Measurements from ENCODE around the gene DHX29. TPM values are rescaled to one million over a fixed set of nuclear protein-coding genes. Genes with fewer than 3 reads are reported as not detected.

Gene DHX29
- total RNA-seq, 1 donor from 2014 or later, result 17.9 TPM

GRCh38 chr5:55232985-55233928 lies 74.2 kb downstream of the DHX29 start, which contains the start of gene CCNO:
Gene CCNO, minus strand, starts transcription at chr5:55233608. Its CDS starts 85 bp downstream, at chr5:55233523.
- intact Hi-C loops (cut with micrococcal nuclease), result loop anchor here (1.0 to 5.0 kb wide), 3 partner anchors 10 to 74 kb away; partner anchors contain the start of genes CDC20B, DHX29 and MTREX

GRCh38 chr5:55232271-55232984 lies 75.1 kb downstream of the DHX29 start:
- intact Hi-C loops (cut with micrococcal nuclease), result loop anchor here (5.0 kb wide), 1 partner anchor 75 kb away; the partner anchor contains the start of genes DHX29 and MTREX

GRCh38 chr5:55231919-55232270 lies 75.6 kb downstream of the DHX29 start:
- intact Hi-C loops (cut with micrococcal nuclease), result loop anchor here (5.0 kb wide), 1 partner anchor 75 kb away; the partner anchor contains the start of genes DHX29 and MTREX

GRCh38 chr5:55231029-55231918 lies 76.2 kb downstream of the DHX29 start:
- intact Hi-C loops (cut with micrococcal nuclease), result loop anchor here (5.0 kb wide), 1 partner anchor 76 kb away; the partner anchor contains the start of genes DHX29 and MTREX

- intact Hi-C loops (cut with micrococcal nuclease), result loop anchor here (5.0 kb wide), 1 partner anchor 77 kb away; the partner anchor contains the start of genes DHX29 and MTREX
Observed at GRCh38 chr5:55230086-55230629, 77.3 kb downstream of the DHX29 start.

- intact Hi-C loops (cut with micrococcal nuclease), result loop anchor here (5.0 kb wide), 1 partner anchor 464 kb away; no protein-coding TSS in a partner anchor
Observed at GRCh38 chr5:55227664-55228430, 79.6 kb downstream of the DHX29 start.

GRCh38 chr5:55226934-55227663 lies 80.4 kb downstream of the DHX29 start, which contains the start of gene MCIDAS:
Gene MCIDAS, minus strand, starts transcription at chr5:55227315. Its CDS starts 177 bp downstream, at chr5:55227138.
- intact Hi-C loops (cut with micrococcal nuclease), result loop anchor here (5.0 kb wide), 1 partner anchor 465 kb away; no protein-coding TSS in a partner anchor

GRCh38 chr5:55226027-55226933 lies 81.2 kb downstream of the DHX29 start:
- intact Hi-C loops (cut with micrococcal nuclease), result loop anchor here (5.0 kb wide), 1 partner anchor 466 kb away; no protein-coding TSS in a partner anchor

GRCh38 chr5:55225346-55225745 lies 82.1 kb downstream of the DHX29 start:
- intact Hi-C loops (cut with micrococcal nuclease), result loop anchor here (5.0 kb wide), 1 partner anchor 467 kb away; no protein-coding TSS in a partner anchor

- intact Hi-C loops (cut with micrococcal nuclease), result loop anchor here (1.0 kb wide), 2 partner anchors 9 to 48 kb away; partner anchors contain the start of gene CCNO
Observed at GRCh38 chr5:55223812-55224240, 83.7 kb downstream of the DHX29 start.

- intact Hi-C loops (cut with micrococcal nuclease), result loop anchor here (1.0 kb wide), 2 partner anchors 10 to 47 kb away; partner anchors contain the start of gene CCNO
Observed at GRCh38 chr5:55222985-55223811, 84.3 kb downstream of the DHX29 start.

- intact Hi-C loops (cut with micrococcal nuclease), result no loop called here
Observed at GRCh38 chr5:55222092-55222984, 85.2 kb downstream of the DHX29 start.

- intact Hi-C loops (cut with micrococcal nuclease), result no loop called here
Observed at GRCh38 chr5:55220433-55221185, 86.9 kb downstream of the DHX29 start.

GRCh38 chr5:55219770-55220169 lies 87.7 kb downstream of the DHX29 start:
- intact Hi-C loops (cut with micrococcal nuclease), result no loop called here

GRCh38 chr5:55218967-55219366 lies 88.5 kb downstream of the DHX29 start:
- intact Hi-C loops (cut with micrococcal nuclease), result no loop called here
